HepG2 (cell line): Measurements from ENCODE around the gene MAP3K2. TPM values are rescaled to one million over a fixed set of nuclear protein-coding genes. Genes with fewer than 3 reads are reported as not detected.

ENCODE experiments used
- SAFB2 ChIP-seq: sonication (generic); formaldehyde crosslinking; IDR thresholded peaks from 2 replicates; pipeline ENCODE4 v1.5.1; 2020; ENCODE audit warnings: missing genetic modification reagents, low read depth, mild to moderate bottlenecking, borderline replicate concordance
- SOX5 ChIP-seq: IDR thresholded peaks from 2 replicates; pipeline ENCODE4 v1.6.1; 2016; ENCODE audit warnings: borderline replicate concordance
- TEAD2 ChIP-seq: sonication (generic); formaldehyde crosslinking; IDR thresholded peaks from 2 replicates; pipeline ENCODE4 v1.9.0; 2021; ENCODE audit warnings: missing genetic modification reagents
- ZFP36L2 ChIP-seq: sonication (generic); formaldehyde crosslinking; IDR thresholded peaks from 2 replicates; pipeline ENCODE4 v1.4.0; 2020; ENCODE audit warnings: missing genetic modification reagents
- ZMAT3 ChIP-seq: sonication (generic); formaldehyde crosslinking; conservative IDR thresholded peaks from 2 replicates; pipeline ENCODE4 v1.7.0; 2021; ENCODE audit warnings: missing genetic modification reagents
- ZNF251 ChIP-seq: sonication (generic); formaldehyde crosslinking; IDR thresholded peaks from 2 replicates; pipeline ENCODE4 v1.9.0; 2021; ENCODE audit warnings: mild to moderate bottlenecking, missing genetic modification reagents
- ZNF34 ChIP-seq: sonication (generic); formaldehyde crosslinking; IDR thresholded peaks from 2 replicates; pipeline ENCODE4 v1.4.0; 2020; ENCODE audit warnings: mild to moderate bottlenecking, missing genetic modification reagents, borderline replicate concordance
- ZNF343 ChIP-seq: sonication (generic); formaldehyde crosslinking; IDR thresholded peaks from 2 replicates; pipeline ENCODE4 v1.4.0; 2020; ENCODE audit warnings: mild to moderate bottlenecking, missing genetic modification reagents
- ZNF430 ChIP-seq: sonication (generic); formaldehyde crosslinking; IDR thresholded peaks from 2 replicates; pipeline ENCODE4 v1.9.0; 2021; ENCODE audit warnings: mild to moderate bottlenecking, missing genetic modification reagents
- ZNF546 ChIP-seq: sonication (generic); formaldehyde crosslinking; conservative IDR thresholded peaks from 2 replicates; pipeline ENCODE4 v1.8.1; 2023; ENCODE audit warnings: mild to moderate bottlenecking, missing genetic modification reagents
- polyA plus RNA-seq, 8 experiments: library from polyadenylated mRNA; depleted of rRNA in 3 of 8; stranded (reverse) in 7 of 8; unstranded in 1 of 8; fragments of >200 nt; fragmentation: Illumina TruSeq in 4 of 8; extraction: Trizol in 4 of 8; gene quantifications; 2 replicates each; pipeline versions ENCODE4 v1.2.1 to v1.2.3, GENCODE V29; 2011 to 2016; ENCODE audit warnings: low read depth in 4 of 8, missing spikeins in 1 of 8, mixed read lengths in 1 of 8; ENCODE audit not compliant: insufficient read depth in 1 of 8
- total RNA-seq, 5 experiments: library from RNA; depleted of rRNA; stranded (reverse); fragments of >200 nt; fragmentation: Illumina TruSeq; extraction: Trizol; gene quantifications; 2 replicates each; pipeline ENCODE4 v1.2.3, GENCODE V29; 2016; ENCODE audit warnings: low read depth in 1 of 5
- TF ChIP-seq, protein P1 (sequence below): sonication (generic); formaldehyde crosslinking; IDR thresholded peaks from 2 replicates; pipeline ENCODE4 v1.8.0; 2022; ENCODE audit warnings: low read depth, missing genetic modification reagents
- TF ChIP-seq, protein P2 (sequence below): sonication (generic); formaldehyde crosslinking; IDR thresholded peaks from 2 replicates; pipeline ENCODE4 v1.5.0; 2020; ENCODE audit warnings: missing genetic modification reagents, mild to moderate bottlenecking, borderline replicate concordance
- TF ChIP-seq, protein P3 (sequence below): sonication (generic); formaldehyde crosslinking; IDR thresholded peaks from 2 replicates; pipeline ENCODE4 v1.4.0; 2020; ENCODE audit warnings: mild to moderate bottlenecking, missing genetic modification reagents

MAP3K2 gene
- total and polyA plus RNA-seq, 2 of the 13 experiments (the other 11 are each of a cell fraction or from before 2014, with no cell fraction given): 12.2 to 37.2 TPM

DNA sequence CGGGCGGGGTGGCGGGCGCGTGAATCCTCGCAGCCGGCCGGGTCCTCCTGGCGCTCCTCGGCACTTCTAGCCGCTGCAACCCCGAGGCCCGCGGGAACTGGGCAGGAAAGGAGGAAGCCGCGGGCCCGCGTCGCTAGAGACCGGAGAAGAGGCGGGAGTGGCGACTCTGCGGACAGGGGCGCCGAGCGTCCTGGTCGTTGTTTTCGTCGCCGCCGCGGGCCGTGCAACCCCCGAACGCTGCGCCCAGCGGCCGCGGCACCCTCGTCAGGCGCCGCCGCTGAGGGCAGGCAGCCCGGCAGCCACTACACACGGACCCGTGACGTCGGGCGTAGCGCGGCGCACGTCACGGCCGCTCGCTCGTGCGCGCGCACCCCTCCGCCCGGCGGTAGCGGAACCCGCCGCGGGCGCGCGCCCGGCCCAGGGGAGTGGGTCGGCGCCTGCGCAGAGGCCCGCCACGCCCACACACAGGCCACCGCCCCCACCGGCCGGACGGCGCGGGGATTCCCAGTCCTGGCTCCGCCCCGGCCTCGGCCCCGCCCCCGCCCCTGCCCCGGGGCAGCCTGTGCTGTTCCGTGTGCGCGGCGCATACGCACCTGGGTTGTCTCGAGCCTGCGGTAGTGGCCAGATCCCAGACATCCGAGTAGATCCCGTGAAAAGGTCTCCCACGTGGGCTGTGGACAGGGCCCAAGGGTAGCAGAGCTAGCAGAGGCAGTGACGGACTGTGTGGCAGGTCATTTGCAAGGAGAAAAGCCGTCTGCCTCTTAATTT, at the start of gene MAP3K2 (continued):
- TF ChIP-seq, protein P1, sequence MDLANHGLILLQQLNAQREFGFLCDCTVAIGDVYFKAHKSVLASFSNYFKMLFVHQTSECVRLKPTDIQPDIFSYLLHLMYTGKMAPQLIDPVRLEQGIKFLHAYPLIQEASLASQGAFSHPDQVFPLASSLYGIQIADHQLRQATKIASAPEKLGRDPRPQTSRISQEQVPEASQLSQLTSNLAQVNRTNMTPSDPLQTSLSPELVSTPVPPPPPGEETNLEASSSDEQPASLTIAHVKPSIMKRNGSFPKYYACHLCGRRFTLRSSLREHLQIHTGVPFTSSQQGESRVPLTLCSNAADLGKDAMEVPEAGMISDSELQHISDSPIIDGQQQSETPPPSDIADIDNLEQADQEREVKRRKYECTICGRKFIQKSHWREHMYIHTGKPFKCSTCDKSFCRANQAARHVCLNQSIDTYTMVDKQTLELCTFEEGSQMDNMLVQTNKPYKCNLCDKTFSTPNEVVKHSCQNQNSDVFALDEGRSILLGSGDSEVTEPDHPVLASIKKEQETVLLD (CRISPR knock-in tag): no peak
- TF ChIP-seq SAFB2 (peak; percentile 82; the same call in 1 of the 2 replicates), SOX5 (CRISPR knock-in tag) (0 out of 2 replicates have a peak, but pooled peaks have one; percentile 14), TEAD2 (no peak), ZNF430 (CRISPR knock-in tag) (peak; percentile 22), ZNF343 (CRISPR knock-in tag) (peak; percentile 9; the same call in 1 of the 2 replicates), ZNF251 (no peak), ZNF34 (CRISPR knock-in tag) (no peak), ZFP36L2 (CRISPR knock-in tag) (0 out of 2 replicates have a peak, but pooled peaks have one; percentile 70), ZNF546 (peak; percentile 88; the same call in 1 of the 2 replicates), ZMAT3 (CRISPR knock-in tag) (peak; percentile 91)
- TF ChIP-seq, protein P2, sequence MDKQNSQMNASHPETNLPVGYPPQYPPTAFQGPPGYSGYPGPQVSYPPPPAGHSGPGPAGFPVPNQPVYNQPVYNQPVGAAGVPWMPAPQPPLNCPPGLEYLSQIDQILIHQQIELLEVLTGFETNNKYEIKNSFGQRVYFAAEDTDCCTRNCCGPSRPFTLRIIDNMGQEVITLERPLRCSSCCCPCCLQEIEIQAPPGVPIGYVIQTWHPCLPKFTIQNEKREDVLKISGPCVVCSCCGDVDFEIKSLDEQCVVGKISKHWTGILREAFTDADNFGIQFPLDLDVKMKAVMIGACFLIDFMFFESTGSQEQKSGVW (CRISPR knock-in tag): peak; percentile 73; the same call in 1 of the 2 replicates
- TF ChIP-seq, protein P3, sequence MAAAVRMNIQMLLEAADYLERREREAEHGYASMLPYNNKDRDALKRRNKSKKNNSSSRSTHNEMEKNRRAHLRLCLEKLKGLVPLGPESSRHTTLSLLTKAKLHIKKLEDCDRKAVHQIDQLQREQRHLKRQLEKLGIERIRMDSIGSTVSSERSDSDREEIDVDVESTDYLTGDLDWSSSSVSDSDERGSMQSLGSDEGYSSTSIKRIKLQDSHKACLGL: no peak
